Adrenal gland (tissue), 5 donors: ENCODE data around the gene ZNF652.

Source experiments
- CTCF ChIP-seq, 6 experiments: fragments of 450-650 bp in 4 of 6; fragments of 200-600 bp in 2 of 6; sonication (generic) in 1 of 6; IDR thresholded peaks; 1 replicate in 5 of 6; 2 replicates in 1 of 6; pipeline versions ENCODE4 v1.5.1 to v1.8.0; 2016 to 2021; ENCODE audit warnings: antibody characterized with exemption in 6 of 6, mild to moderate bottlenecking in 2 of 6, moderate library complexity in 1 of 6
- POLR2A ChIP-seq, 2 donors: fragments of 450-650 bp; IDR thresholded peaks; one replicate each; pipeline ENCODE4 v1.6.1; 2017; ENCODE audit warnings: antibody characterized with exemption in 2 of 2, mild to moderate bottlenecking in 2 of 2, moderate library complexity in 1 of 2
- donor health status: DM: no; HTN: no; CAD: no.

GRCh38 chr17:49288388-49288787, 73.7 kb downstream of the ZNF652 start:
- TF ChIP-seq CTCF (IDR thresholded peaks at IDR 0.05): no peak
- TF ChIP-seq POLR2A (IDR thresholded peaks at IDR 0.05): no peak
